Activated T-cell treated with anti-CD3 and anti-CD28 coated beads for 1 hour (primary cell): ENCODE results near the gene SPOCK1.
"Not testable (repeated sequence)": the region's sequence is repeated elsewhere in the genome, so short reads cannot be mapped to it uniquely, and the experiment has no call there.

Experiments
- DNase-seq: peaks from one replicate; pipeline ENCODE4 v3.0.0-alpha.2; 2020; ENCODE audit warnings: low read depth

Gene SPOCK1

DNA sequence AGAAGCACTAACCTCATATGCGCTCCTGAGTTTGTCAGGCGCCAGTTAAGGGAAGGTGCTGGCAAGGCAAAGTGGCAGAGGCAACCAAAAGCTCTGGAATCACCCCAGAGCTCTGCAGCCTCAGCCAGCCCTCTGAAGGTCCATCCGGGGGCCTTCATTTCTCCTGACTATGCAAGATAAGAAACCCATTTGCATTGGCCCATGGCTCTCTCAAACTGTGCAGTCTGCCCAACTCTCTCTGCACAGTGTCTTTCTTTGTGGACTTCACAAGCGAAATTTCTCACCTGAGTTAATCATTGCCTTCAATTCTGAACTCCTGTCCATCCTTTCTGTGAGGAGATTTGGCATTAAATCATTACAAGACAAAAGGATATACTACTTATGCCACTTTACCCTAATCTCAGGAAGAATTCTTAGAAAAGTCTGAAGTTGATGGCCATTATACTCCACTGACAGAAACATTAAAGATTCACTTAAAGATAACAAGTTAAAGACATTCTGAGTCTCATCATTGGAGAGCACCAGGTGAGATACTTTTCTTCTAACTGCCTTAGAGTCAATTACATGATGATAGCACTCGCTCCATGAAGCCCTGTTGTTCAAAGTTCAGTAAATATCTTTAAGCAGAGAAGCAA is 235.6 kb downstream of the SPOCK1 start:
- DNase-seq: no peak

DNA sequence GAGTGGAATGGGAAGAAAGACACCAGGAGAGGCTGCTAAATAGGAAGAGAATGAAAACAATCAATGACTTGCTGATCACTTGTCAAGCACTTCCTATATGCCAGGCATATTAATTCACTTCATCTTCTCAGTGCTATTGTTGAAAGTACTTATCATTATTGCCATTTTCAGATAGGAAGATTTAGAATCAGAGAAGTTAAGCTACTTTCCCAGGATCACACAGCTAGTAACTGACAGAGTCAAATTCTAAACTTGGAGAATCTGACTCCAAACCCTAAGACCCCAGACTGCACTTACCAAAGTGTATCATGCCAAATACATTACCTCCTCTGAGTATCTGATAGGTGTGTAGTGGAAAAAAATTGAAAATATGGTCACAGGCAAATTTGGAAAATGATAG is 236.3 kb downstream of the SPOCK1 start:
- no peak for DNase-seq

DNA sequence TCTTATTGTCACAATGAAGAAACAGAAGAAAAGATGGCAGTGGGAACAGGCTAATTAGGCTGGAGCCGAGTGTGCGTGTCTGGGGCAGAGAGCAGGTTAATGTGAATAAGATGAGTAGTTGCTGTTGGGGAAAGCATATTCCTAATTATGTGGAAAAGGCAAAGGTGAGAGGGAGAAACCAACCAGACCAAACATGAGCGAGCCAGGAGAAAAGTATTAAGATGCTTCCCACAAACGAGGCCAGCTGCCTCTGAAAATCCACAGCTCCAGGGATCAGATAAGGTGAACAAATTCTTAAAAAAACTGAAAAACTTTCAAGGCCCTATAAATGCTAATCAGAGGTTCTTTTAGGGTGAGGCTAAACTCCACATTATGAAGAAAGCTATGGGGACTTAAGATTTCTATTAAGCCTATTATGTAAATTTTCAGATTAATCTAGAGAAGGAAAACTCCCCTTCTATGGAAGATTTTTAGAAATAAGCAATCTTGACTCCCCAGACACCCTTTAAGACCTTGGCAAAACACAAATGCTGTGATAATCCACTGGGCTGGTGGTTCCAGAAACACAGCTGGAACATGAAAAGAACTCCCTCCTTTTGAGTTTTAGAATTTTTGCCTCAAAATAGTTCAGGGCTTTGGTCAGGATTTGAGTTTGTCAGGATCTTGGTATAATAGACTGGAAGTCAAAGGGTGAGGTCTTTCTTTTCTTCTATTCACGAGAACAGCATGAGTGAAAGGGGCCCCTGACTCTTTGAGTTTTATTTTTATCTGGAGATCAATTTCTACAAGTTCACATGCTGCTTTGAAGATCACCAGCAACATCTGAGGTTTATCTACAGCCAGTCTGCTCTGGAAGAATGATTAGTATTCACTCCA is 238.1 kb downstream of the SPOCK1 start:
- DNase-seq: no peak

DNA sequence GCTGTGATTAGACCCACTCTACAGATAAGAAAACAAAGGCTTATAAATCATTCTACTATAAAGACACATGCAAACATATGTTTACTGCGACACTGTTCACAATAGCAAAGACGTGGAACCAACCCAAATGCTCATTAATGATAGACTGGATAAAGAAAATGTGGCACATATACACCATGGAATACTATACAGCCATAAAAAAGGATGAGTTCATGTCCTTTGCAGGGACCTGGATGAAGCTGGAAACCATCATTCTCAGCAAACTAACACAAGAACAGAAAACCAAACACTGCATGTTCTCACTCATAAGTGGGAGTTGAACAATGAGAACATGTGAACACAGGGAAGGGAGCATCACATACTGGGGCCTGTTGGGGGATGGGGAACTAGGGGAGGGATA is 240.0 kb downstream of the SPOCK1 start:
- DNase-seq: not testable (repeated sequence)

DNA sequence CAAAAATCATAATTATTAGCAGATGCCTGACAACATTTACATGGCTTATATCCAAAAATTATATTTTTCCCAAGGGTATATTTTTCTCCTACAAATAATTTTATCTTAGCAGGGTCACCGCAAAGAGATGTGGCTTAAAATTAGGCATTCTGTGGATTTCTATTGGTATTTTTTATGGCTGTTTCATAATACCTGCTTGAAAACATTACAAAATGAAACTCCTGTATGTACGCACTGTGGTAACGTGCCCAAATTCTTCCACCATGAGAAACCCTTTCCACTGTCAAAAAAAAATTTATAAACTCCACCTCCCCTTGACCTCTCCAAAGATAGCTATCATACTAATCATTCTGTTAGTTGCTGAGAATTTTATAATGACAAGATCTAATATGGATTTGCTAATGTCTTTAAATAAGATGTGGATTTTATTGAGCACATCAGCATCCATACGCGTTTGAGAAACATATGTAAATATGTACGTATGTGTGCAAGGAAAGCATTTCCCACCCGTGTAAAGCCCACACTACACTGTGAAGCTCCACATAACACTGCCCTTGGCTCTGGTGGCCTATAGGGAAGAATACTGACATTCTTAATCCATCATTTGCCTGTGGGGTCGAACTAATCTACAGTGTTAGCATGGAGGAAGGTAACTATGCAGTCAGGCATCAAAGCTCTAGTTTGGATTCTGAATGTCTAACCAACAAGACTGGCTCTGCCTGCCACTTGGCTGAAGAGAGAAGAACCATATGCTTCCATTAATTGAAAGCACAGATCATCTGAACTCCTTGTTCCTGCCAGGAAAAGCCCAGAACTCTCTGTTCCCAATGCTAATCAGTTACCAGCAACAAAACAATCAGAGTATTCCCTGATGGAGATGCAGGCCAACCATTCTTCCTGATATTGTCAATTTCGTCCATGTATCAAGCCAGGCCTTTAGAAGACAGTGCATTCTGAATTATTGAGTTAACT is 244.7 kb downstream of the SPOCK1 start:
- DNase-seq: no peak

DNA sequence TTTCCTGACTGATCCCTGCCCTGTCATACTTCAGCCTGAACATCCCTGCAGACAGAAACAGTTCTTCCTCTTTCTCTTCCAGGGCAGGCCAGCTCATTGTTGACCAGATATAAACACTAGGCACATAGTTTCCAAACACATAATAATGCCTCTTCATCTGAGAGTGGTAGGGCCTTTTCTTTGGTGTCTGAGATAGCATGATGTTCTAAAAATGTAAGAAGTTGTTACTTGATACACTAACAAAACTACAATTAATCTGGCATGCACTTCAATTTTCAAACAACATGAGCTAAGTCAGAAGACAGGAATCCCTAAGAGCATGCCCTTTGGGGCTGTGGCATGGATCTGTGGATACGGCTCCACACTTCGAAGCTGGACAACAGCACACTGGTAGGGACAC is 246.6 kb downstream of the SPOCK1 start:
- no peak for DNase-seq

DNA sequence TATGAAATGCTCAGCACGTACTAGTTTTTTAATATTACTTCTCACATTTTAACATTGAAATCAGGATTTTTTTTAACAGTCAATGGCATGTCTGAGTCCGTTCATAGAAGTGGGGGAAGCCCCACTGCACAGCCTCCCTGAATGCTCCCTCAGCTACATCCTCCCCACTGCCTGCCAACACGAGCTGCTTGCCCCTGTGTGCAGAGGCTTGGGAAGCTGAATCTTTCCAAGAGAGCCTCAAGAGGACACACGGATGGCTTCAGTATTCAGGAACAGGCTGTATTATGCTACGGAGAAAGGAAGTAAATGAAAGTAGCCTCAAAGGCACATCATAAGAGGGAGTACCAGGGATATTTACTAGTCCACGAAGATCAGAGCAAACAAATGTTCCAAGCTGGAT is 248.7 kb downstream of the SPOCK1 start:
- no peak for DNase-seq

DNA sequence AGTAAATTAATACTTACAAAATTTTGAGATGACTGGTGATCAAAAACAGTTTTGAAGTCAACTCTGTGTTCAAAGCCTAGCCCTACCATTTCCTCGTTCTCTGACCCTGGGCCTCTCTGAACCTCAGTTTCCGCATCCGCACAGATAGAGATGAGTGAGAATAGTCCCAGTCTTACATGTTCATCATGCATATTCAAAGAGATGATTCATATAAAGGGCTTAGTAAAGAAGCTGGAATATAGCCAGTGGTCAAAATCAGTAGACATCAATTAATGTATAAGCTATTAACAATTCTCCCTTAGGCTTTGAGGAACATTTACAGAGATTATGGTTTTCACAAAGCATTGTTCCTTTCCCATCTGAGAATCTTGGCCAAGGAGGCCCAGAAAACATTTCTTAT is 250.6 kb downstream of the SPOCK1 start:
- no peak for DNase-seq

DNA sequence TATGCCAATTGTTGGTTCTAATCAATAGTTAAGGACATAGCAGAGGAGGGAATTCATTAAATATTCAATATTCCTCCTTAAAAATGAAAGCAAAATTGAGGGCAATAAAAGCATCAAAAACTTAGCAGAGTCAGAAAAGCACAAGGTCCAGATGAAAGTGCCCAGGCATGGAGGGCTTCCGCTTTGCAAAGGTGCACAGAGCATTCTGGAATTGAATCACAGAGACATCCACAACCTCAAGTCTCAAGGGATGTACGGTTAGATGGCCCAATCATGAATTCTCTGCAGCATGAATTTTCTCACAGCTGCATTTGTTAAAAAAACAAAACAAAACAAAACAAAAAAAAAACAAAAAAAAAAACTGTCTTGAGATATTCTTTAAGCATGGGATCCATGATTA is 253.7 kb downstream of the SPOCK1 start:
- no peak for DNase-seq

DNA sequence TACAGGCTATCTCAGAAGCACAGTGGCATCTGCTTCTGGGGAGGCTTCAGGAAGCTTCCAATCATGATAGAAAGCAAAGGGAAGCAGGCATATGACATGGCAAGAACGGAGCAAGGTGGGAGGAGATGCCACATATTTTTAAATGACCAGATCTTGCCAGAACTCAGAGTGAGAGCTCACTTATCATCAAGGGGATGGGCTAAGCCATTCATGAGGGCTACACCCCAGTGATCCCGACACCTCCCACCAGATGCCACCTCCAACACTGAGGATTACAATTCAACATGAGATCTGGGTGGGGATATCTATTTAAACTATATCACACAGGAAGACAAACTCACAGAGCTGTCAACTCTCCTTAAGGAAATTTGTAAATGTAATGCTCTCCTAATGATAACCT is 258.8 kb downstream of the SPOCK1 start:
- no peak for DNase-seq

DNA sequence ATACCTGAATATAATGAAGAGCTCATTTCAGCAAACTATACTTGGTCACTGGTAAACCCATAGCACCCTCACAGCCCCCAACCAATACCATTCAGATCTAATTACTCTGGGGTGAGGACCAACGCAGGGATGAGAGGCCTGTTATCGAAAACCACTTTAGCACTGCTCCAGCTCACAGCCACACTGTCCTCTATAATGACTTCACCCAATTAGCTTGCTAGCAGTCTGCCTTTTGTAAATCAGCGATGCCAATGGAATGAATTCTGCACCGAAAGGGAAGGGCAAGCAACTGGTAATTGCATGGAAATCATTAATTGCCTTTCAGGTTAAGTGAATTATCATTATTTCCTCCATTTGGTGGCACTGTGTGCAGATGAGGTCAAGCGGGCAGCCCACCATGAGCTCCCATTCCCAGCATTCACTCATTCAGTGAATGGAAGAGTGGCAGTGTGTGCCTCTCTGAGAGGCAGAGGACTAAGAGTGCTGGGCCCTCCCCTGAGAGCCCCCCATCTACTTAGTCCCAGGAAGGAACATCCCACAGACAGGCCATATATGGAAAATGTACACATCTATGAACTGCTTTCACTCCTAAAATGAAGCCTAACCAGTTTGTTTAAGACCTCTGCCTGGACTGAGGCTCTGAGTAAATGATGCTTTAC is 262.1 kb downstream of the SPOCK1 start:
- no peak for DNase-seq

DNA sequence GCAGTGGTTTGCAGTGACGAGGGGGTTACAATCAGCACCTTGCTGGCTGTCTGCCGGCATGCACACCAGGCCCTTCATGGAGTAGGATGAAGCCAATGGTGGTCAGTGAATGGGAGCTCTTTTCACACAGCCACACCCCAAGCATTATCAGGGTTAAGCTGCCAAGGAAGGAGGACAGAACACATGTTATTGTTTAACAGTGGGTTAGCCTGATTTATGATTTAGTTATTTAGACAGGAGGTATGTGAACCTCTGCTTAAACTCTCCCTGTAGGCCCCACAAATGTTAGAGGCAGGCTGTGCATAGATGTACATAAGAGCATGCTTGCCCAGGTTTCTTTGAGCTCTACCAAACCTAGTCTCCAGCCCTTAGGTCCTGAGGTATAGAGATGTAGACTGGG is 262.9 kb downstream of the SPOCK1 start:
- no peak for DNase-seq

DNA sequence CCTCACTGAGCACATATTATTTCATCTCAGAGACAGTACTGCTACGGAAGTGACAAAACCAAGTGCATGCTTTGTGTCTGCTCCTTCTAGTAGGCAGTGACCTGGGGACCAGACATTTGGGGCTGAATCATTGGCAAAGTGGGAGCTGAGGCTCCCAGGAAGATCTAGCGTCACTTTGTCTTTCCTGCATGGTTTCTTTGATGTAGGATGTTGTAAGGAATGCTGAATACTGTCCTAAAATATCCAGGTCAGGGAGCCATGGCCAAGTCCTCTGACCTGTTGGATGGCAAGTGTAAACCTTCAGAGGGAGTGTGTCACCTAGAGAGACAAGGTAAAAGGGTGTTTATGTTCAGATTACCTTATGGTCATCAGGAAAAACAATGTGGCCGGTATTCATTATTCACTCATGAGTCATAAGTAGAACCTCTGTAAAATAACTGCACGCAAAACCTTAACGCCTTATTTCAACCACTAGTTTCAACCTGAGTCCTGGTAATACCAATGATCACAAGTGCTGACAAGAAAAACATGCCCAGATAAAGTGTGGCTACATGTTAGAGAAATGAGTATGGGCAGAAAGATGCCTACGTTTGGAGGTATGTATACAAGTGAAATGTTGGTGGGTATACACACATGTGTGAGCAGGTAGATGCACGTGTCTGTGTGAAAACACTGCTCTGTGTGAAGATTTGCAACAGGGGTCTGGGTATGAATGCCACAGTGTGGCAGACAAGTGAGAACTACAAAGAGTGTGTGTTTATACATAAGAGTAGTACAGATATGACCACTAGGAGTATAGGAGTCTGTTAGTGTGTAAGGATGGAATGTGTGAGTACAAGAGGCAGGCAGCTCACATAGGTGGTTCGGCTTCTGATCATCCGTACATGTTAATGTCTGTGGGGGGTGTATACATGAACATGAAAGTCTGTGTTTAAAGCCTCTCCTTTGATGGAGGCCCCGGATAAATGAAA is 263.9 kb downstream of the SPOCK1 start:
- DNase-seq: no peak

DNA sequence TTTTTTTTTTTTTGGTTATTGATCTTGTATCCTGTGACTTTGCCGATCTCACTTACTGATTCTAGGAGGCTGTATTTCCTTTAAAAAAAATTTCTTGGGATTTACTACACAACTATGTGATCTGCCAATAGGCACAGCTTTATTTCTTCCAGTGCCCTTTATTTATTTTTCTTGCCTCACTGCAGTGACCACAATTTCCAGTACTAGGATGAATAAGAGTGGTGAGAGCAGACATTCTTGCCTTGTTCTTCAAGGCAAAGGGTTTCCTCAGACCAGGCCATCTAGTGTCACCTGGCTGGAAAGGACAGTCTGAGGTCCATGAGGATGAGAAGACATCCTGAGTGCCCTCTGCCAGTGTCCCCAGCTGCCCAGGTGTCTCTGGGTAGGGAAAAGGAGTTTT is 265.4 kb downstream of the SPOCK1 start:
- DNase-seq: no peak

DNA sequence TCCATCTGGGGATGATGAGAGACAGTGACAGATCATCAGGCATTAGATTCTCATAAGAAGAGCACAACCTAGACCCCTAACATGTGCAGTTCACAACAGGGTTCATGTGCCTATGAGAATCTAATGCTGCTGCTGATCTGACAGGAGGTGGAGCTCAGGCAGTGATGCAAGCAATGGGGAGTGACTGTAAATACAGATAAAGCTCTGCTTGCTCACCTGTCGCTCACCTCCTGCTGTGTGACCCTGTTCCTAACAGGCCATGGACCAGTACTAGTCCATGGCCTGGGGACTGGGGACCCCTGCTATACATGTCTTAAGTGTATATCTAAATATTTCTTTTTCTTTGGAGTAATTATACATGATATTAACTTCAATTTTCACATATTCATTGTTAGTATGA is 265.8 kb downstream of the SPOCK1 start:
- not testable (repeated sequence) for DNase-seq

DNA sequence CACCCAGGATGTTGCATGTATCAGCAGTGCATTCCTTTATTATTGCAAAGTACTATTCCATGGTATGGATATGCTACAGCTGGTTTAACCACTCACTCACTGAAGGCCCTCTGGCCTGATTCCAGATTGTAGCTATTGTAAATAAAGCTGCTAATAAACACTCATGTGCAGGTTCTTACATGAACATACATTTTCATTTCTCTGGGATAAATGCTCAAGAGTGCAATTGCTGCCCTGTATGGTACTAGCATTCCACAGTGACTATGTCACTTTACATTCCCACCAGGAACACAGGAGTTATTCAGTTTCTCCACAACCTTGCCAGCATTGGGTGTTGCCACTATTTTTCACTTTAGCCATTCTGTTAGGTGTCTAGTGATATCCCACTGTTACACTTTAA is 267.6 kb downstream of the SPOCK1 start:
- no peak for DNase-seq

DNA sequence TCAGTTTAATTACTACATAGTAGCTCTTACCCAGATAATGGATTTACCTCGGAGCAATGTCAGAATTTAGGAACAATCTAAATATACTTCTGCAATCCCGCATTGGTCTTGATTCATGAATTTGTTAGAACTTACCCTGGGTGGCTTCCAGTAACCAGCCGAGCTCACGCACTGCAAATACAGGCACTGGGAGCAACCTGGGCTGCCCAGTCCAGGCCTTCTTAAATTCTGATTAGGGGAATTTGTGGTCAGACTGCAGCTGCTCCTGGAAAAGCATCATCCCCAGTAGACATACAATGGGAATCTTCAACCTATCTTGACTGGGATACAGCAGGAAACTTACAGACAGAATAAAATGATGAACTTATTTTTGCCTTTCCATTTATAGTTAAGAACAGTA is 270.3 kb downstream of the SPOCK1 start:
- no peak for DNase-seq

DNA sequence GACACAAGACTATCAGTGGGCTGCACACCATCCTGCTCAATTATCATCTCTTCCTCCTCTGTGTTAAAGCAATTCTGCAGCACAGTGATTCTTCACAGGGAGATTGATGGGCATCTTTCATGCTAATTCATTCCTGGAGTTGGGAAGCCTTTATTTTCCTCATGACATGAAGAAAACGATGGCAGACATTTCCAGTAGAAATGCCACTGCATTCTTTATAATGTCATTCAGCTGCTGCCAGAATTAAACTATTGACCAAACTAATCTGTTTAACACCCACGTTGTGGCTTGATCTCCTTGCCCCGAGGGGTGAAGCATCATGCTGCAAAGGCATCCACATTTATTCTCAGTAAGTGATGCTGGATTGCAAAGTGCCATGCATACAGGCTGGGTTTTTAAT is 273.0 kb downstream of the SPOCK1 start:
- no peak for DNase-seq

DNA sequence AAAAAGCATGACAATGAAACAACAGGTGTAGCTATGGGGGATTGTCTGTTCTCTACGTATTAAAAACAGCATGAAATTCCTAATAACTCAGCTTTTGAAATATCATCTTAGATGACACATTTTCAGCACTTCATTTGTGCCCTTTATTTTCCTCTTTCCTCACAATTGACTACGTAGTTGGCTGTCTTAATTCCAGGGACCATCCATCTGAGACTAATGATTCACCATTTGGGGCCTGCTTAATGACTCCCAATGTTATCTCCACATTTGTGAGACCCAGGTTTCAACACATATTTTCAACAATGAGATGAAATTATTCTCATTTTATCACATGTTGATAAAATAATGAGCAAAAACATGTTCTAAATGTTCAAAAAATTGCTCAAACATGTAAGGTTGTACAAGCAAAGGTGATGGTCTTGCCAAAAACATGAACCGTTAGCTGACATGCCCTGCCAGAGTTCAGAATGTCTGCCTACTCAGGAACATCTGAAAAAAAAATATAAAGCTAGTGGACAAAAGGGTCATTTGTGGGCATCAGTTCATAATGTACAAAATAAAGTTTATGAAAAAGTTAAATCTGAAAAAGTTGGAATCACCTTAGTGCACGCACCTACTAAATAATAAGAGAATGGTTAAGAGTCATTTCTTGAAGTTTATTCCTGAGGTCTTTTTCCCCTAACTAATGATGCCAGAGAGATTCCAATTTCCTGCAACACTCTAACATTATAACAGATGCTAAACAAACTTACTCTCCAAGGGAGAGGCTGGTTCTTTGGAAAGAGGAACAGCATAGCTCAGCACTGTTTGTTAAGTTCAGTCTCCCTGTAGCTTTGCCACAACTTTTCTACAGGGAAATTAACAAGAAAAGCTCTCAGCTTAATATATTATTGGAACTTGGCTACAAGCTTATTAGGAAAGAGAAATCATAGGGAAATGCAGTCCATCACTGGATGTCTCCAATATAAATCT is 275.5 kb downstream of the SPOCK1 start:
- no peak for DNase-seq

DNA sequence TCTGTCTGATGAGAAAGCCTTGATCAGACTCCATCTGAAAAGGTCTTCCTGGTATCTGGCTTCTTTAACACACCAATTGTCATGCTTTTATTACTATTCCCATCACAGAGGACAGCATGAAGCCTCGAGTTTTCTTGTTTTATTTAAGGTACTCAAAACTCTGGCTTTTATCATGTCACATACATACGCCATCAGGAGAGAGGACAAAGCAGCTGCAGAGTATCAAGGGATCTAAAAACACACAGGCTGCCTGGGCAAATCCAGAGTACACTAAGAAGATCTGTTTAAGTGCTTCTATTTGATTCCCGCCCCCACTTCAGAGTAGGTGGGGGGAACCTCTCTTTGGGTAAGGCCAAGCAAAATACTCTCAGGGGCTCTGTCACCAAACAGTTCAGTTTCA is 277.2 kb downstream of the SPOCK1 start:
- no peak for DNase-seq
